Measurements from ENCODE around the gene SPATA2L.

- TF ChIP-seq CTCF (IDR thresholded peaks at IDR 0.05; ENCODE audit: insufficient read depth, low read length, poor library complexity, severe bottlenecking) (no peak), EZH2phosphoT487 (conservative IDR thresholded peaks at IDR 0.05; ENCODE audit: low read length) (no peak)
Measured at GRCh38 chr16:89695086-89695874, 6.2 kb downstream of the SPATA2L start.
